KMS-11 (cell line): ENCODE data around the gene FANCL.

Experiments used
- H2AFZ ChIP-seq: fragments of 200-600 bp; sonication (generic); 2 replicates; pipeline ENCODE4 v1.6.1; 2016; ENCODE audit warnings: antibody characterized with exemption, mixed run types, low read depth
- H3K27ac ChIP-seq: fragments of 200-600 bp; sonication (generic); 2 replicates; pipeline ENCODE4 v1.6.1; 2016; ENCODE audit warnings: mild to moderate bottlenecking, mixed run types
- H3K27me3 ChIP-seq: fragments of 200-600 bp; sonication (generic); 2 replicates; pipeline ENCODE4 v1.6.1; 2017; ENCODE audit warnings: mild to moderate bottlenecking, low read depth, mixed run types, moderate library complexity; ENCODE audit not compliant: insufficient read depth
- H3K36me3 ChIP-seq: fragments of 200-600 bp; sonication (generic); 2 replicates; pipeline ENCODE4 v1.6.1; 2017; ENCODE audit warnings: mild to moderate bottlenecking, mixed run types; ENCODE audit not compliant: insufficient read depth
- H3K4me1 ChIP-seq: fragments of 200-600 bp; sonication (generic); 2 replicates; pipeline ENCODE4 v1.6.1; 2016; ENCODE audit warnings: mild to moderate bottlenecking, low read depth, mixed run types; ENCODE audit not compliant: poor library complexity, severe bottlenecking
- H3K4me2 ChIP-seq: fragments of 200-600 bp; sonication (generic); 2 replicates; pipeline ENCODE4 v1.7.0; 2016; ENCODE audit warnings: mild to moderate bottlenecking, mixed run types
- H3K4me3 ChIP-seq: fragments of 200-600 bp; sonication (generic); IDR thresholded peaks from 2 replicates; pipeline ENCODE4 v1.6.1; 2017; ENCODE audit warnings: low read depth, low read length, mixed read lengths; ENCODE audit not compliant: insufficient read depth
- H3K79me2 ChIP-seq: fragments of 200-600 bp; sonication (generic); 2 replicates; pipeline ENCODE4 v1.6.1; 2016; ENCODE audit warnings: low read depth, mixed run types; ENCODE audit not compliant: insufficient read depth
- H3K9ac ChIP-seq: fragments of 200-600 bp; sonication (generic); 2 replicates; pipeline ENCODE4 v1.6.1; 2016; ENCODE audit warnings: mild to moderate bottlenecking, mixed run types
- H4K20me1 ChIP-seq: fragments of 200-600 bp; sonication (generic); 2 replicates; pipeline ENCODE4 v1.6.1; 2016; ENCODE audit warnings: mild to moderate bottlenecking, mixed run types; ENCODE audit not compliant: insufficient read depth
- TF ChIP-seq, protein P1 (sequence below): fragments of 200-600 bp; sonication (generic); conservative IDR thresholded peaks from 2 replicates; pipeline ENCODE4 v1.6.1; 2017; ENCODE audit warnings: low read depth, mild to moderate bottlenecking, antibody characterized with exemption, low read length, moderate library complexity, mixed read lengths

The FANCL gene

GRCh38 chr2:58135861-58136260 lies 105.3 kb downstream of the FANCL start:
- Histone ChIP-seq H3K79me2 (no peaks in the 10 kb centered on the region), H4K20me1 (no peaks in the 10 kb centered on the region), H2AFZ (no peak overlapping the region), H3K9ac (no peak overlapping the region), H3K4me2 (no peak overlapping the region), H3K4me1 (no peaks in the 10 kb centered on the region), H3K36me3 (no peaks in the 10 kb centered on the region), H3K4me3 (no peak overlapping the region), H3K27ac (no peak overlapping the region), H3K27me3 (no peaks in the 10 kb centered on the region)
- TF ChIP-seq, protein P1, sequence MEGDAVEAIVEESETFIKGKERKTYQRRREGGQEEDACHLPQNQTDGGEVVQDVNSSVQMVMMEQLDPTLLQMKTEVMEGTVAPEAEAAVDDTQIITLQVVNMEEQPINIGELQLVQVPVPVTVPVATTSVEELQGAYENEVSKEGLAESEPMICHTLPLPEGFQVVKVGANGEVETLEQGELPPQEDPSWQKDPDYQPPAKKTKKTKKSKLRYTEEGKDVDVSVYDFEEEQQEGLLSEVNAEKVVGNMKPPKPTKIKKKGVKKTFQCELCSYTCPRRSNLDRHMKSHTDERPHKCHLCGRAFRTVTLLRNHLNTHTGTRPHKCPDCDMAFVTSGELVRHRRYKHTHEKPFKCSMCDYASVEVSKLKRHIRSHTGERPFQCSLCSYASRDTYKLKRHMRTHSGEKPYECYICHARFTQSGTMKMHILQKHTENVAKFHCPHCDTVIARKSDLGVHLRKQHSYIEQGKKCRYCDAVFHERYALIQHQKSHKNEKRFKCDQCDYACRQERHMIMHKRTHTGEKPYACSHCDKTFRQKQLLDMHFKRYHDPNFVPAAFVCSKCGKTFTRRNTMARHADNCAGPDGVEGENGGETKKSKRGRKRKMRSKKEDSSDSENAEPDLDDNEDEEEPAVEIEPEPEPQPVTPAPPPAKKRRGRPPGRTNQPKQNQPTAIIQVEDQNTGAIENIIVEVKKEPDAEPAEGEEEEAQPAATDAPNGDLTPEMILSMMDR = no peak

DNA sequence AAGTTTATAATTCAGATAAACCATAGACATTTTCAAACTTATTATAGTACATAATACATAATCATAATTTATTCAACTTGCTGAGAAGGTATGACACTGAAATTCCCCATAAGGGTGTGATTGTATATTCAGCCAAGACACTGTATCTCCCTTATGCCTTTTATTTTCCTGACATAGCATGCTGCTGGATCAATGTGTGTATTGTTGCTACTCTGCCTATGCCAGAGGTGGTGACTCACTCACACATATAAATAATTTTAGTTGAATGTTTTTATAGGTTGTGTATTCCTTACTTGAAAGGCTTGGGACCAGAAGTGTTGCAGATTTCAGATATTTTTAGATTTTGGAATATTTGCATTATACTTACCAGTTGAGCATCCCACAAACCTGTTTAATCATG lies 107.7 kb downstream of the FANCL start:
- Histone ChIP-seq H3K4me1 (no peaks in the 10 kb centered on the region), H3K4me3 (no peak overlapping the region), H2AFZ (no peak overlapping the region), H3K36me3 (no peaks in the 10 kb centered on the region), H3K9ac (no peak overlapping the region), H4K20me1 (no peaks in the 10 kb centered on the region), H3K79me2 (no peaks in the 10 kb centered on the region), H3K27me3 (no peaks in the 10 kb centered on the region), H3K4me2 (no peak overlapping the region), H3K27ac (no peak overlapping the region)
- TF ChIP-seq, protein P1 = no peak

GRCh38 chr2:58131191-58132011 lies 109.7 kb downstream of the FANCL start:
- H3K4me3 ChIP-seq = no peak overlapping the region
- no peak overlapping the region for H2AFZ ChIP-seq
- H3K36me3 ChIP-seq = no peaks in the 10 kb centered on the region; the same call in 1 of the 2 replicates
- H3K4me2 ChIP-seq = no peak overlapping the region
- H3K4me1 ChIP-seq = no peaks in the 10 kb centered on the region
- H4K20me1 ChIP-seq = no peaks in the 10 kb centered on the region
- no peaks in the 10 kb centered on the region for H3K27me3 ChIP-seq
- no peaks in the 10 kb centered on the region for H3K79me2 ChIP-seq
- H3K27ac ChIP-seq = no peak overlapping the region
- TF ChIP-seq, protein P1 = 0 out of 2 replicates have a peak, but pooled peaks have one; percentile 38
- H3K9ac ChIP-seq = no peak overlapping the region

DNA sequence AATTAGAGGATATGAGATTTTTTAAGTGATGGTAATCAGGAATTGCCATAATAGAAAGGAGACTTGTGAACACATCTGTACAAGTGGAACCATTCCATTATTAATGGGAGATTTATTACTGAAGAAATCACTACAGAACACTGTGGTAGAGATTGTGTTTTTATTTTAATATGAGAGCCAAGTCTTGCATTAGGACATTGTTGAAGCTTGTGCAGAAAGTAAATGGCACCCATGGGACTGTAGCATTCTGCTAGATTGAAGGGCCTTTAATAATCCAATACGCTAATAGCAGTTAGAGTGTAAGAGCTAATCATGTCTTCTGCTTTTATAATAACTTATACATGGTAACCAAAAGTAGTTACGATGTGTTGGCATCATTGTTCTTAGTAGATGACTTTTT lies 110.9 kb downstream of the FANCL start:
- H3K27ac ChIP-seq = no peak overlapping the region
- TF ChIP-seq, protein P1 = no peak
- H3K36me3 ChIP-seq = no peaks in the 10 kb centered on the region; the same call in 1 of the 2 replicates

More for the DNA sequence above, 110.9 kb downstream of the FANCL start:
- H3K27me3 ChIP-seq = no peaks in the 10 kb centered on the region
- no peak overlapping the region for H3K9ac ChIP-seq
- no peaks in the 10 kb centered on the region for H3K4me1 ChIP-seq
- H2AFZ ChIP-seq = no peak overlapping the region
- no peaks in the 10 kb centered on the region for H3K79me2 ChIP-seq
- no peak overlapping the region for H3K4me2 ChIP-seq
- H3K4me3 ChIP-seq = no peak overlapping the region
- no peaks in the 10 kb centered on the region for H4K20me1 ChIP-seq
